GM21360 (cell line): Measurements from ENCODE around the gene CCDC152.
"Not testable (repeated sequence)": the region's sequence is repeated elsewhere in the genome, so short reads cannot be mapped to it uniquely, and the experiment has no call there.

ENCODE experiments used
- ATAC-seq: cut with Tn5 transposase; IDR thresholded peaks from one replicate; pipeline ENCODE4 v1.9.1; 2021; ENCODE audit warnings: mild to moderate bottlenecking, moderate library complexity; ENCODE audit not compliant: unreplicated experiment

CCDC152 gene, protein sequence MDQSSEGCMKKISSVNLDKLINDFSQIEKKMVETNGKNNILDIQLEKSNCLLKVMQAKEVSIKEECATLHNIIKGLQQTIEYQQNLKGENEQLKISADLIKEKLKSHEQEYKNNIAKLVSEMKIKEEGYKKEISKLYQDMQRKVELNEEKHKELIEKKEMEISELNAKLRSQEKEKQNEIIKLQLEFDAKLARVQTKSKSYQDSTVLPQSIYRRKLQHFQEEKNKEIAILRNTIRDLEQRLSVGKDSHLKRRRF

GRCh38 chr5:42756606-42757601, at the start of gene CCDC152:
Gene CCDC152, plus strand, starts transcription at chr5:42756818. Its CDS starts 2,304 bp downstream, at chr5:42759122.
- peak; percentile 95 for ATAC-seq

DNA sequence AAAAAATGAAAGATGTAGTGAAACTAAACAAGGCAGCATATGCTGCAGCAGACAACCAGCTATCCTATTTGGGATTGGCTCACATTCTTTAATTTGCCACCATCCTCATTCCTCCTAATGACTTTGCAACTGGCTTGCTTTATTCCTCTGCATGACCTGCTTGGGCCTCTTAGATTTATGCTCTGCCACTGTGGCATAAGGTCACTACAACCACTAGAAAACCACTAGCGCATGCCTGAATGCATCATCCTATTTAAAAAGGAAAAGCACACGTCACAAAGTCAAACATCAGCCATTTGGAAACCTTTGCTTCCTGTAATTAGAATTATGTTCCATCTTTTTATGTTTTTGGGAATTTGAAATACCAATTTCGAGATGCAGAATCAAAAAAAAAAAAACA, 40.8 kb upstream of the CCDC152 start:
- no peak for ATAC-seq

DNA sequence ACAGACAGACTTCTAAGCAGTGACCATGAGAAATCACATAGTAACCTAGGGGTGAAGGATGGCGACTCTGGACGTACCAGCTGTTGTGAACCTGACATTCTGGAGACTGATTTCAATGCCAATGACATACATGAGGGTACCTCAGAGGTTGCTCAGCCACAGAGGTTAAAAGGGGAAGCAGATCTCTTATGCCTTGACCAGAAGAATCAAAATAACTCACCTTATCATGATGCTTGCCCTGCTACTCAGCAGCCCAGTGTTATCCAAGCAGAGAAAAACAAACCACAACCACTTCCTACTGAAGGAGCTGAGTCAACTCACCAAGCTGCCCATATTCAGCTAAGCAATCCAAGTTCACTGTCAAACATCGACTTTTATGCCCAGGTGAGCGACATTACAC, 38.0 kb upstream of the CCDC152 start:
- ATAC-seq, result peak; percentile 89

DNA sequence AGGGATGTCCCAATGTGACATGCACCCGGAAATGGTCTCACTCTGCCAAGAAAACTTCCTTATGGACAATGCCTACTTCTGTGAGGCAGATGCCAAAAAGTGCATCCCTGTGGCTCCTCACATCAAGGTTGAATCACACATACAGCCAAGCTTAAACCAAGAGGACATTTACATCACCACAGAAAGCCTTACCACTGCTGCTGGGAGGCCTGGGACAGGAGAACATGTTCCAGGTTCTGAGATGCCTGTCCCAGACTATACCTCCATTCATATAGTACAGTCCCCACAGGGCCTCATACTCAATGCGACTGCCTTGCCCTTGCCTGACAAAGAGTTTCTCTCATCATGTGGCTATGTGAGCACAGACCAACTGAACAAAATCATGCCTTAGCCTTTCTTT, 37.6 kb upstream of the CCDC152 start:
- ATAC-seq, result peak; percentile 10

DNA sequence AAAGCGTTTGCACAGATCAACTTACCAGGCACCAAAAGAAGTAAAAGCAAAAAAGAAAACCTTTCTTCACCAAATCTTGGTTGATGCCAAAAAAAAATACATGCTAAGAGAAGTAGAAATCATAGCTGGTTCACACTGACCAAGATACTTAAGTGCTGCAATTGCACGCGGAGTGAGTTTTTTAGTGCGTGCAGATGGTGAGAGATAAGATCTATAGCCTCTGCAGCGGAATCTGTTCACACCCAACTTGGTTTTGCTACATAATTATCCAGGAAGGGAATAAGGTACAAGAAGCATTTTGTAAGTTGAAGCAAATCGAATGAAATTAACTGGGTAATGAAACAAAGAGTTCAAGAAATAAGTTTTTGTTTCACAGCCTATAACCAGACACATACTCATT, 36.4 kb upstream of the CCDC152 start:
- ATAC-seq, result no peak

- ATAC-seq, result no peak
These were observed 35.1 kb upstream of the CCDC152 start for GRCh38 chr5:42721484-42721883.

DNA sequence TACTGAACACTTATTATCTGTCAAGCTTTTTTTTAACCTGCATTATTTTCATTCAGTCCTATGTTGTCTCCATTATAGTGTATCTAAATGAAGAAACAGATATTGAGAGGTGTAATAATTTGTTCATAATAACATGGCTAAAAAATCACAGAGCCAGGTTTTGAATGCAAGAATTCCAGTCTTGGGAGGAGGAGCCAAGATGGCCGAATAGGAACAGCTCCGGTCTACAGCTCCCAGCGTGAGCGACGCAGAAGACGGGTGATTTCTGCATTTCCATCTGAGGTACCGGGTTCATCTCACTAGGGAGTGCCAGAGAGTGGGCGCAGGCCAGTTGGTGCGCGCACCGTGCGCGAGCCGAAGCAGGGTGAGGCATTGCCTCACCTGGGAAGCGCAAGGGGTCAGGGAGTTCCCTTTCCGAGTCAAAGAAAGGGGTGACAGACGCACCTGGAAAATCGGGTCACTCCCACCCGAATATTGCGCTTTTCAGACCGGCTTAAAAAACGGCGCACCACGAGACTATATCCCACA, 22.0 kb upstream of the CCDC152 start:
- ATAC-seq, result not testable (repeated sequence)

GRCh38 chr5:42740920-42741319, 15.7 kb upstream of the CCDC152 start:
- ATAC-seq, result no peak

GRCh38 chr5:42745426-42745825, 11.2 kb upstream of the CCDC152 start:
- no peak for ATAC-seq

GRCh38 chr5:42745856-42746255, 10.8 kb upstream of the CCDC152 start:
- no peak for ATAC-seq

DNA sequence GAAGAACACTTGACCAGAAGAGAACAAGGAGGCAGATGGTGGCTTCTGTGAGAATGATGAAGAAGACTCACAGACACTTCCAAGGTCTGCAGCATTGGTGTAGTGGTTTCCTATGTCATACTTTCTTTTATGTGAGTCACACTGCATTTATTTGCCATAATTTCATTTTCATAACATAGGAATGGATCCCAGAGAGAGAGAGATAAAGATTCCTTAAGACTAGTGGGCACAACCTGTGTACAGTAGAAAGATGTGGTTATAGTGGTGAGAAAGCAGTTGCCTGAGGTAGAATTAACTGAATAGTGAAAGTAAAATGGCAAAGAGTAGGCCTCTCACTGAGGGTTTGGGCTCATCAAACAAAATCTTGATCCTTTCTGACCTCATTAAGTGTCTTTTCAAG, 7.6 kb upstream of the CCDC152 start:
- ATAC-seq, result no peak

- no peak for ATAC-seq
These were observed 6.1 kb upstream of the CCDC152 start for GRCh38 chr5:42750507-42750906.

GRCh38 chr5:42751044-42751443, 5.6 kb upstream of the CCDC152 start:
- ATAC-seq, result no peak

DNA sequence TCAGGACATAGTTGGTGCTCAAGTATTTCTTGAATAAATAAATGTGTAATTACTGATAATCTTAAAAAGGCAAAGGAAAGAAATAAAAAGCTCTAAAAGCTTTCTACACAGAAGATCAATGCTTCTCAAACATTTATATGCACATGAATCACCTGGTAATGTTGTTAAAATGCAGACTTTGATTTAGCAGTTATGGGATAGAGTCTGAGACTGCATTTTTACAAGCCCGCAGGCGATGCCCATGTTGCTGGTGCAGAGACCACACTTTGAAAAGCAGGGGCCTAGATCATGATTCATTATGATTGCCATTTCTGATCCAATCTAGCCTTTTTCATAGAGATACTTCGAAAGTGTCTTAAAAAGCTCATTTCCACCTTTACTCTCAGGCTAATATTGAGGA, 3.5 kb upstream of the CCDC152 start:
- no peak for ATAC-seq

DNA sequence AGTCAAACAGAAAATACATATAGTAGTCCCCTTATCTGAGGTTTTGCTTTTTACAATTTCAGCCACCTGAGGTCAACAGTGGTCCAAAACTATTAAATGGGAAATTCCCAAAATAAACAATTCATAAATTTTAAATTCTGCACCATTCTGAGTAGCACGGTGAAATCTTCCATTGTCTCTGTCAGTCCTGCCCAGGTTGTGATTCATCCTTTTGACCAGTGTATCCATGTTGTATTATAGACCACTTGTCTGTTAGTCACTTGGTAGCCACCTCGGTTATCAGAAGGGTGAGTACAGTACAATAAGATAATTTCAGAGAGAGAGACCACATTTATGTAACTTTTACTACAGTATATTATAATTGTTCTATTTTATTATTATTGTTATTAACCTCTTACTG, 2.8 kb downstream of the CCDC152 start:
- no peak for ATAC-seq

DNA sequence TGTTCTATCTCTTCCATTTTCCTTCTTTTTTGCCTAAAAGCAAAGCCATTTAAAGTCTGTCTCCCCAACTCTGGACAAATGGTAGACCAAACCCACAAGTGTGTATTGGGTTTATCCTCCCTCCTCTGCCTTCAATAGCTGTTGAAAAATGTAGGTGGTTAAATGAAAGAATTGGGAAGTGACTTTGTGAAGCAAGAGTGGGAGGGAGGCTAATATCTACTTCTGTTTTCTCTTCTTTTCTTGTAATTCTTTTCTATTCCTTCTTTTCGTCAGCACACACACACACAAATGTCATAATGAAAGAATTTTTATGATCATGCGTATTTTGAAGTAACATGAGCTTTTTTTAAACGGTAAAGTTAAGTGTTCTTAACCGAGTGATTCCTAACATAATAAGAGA, 3.8 kb downstream of the CCDC152 start:
- ATAC-seq, result no peak

DNA sequence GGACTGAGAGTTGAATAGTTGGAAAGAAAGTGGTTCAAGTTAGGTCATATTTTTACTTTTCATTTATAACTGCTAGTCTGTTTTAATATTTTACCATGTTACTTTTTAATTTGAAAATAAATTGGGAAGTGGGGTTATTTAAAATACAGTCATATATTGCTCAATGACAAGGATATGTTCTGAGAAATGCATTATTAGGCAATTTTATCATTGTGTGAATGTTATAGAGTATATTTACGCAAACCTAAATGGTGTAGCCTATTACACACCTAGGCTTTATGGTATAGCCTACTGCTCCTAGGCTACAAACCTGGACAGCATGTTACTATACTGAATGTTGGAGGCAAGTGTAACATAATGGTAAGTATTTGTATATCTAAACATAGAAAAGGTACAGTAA, 5.2 kb downstream of the CCDC152 start:
- no peak for ATAC-seq

DNA sequence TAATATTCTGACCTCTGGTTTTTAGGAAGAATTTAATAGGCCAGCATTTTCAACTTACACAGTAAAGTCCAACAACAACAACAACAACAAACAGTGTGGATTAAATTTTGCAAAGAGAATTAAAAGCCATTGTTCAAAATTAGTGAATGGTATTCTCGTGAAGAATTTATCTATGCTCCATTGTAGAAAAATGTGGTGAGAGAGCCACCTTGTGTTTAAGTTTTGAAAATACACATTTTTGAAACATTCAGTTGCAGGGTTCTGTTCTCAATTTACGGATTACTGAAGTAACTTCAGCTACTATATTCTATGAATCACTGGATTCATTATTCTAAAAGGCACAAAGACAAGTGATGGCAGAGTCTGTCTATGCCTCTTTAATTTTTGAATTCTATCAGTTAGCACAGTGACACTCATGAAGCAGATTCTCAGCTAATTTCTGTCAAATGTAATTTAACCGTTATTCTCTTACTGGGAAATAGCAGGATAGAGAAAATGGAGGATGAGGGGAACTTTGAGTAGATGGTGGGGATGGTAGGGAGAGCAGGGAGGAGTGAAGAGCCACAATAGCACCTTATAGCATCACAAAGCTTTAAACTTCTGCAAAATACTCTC, 11.0 kb downstream of the CCDC152 start:
- ATAC-seq, result peak; percentile 64

DNA sequence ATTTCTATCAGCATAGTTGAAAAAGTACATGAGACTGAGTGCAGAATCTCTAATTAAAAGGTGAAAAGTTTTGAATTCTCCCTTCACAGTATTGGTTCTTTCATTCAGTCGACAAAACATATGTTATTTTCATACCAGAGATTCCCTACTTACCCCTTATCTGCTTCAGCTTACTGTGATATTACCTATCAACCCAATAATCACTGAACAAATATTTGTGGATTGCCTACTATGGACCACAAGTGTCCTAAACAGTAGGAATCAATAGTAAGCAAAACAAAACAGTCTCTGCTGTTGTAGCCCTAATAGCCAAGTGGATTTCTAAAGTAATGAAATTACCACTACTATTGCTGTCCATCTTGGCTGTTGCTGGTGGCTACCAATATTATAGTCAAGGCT, 11.5 kb downstream of the CCDC152 start:
- no peak for ATAC-seq

DNA sequence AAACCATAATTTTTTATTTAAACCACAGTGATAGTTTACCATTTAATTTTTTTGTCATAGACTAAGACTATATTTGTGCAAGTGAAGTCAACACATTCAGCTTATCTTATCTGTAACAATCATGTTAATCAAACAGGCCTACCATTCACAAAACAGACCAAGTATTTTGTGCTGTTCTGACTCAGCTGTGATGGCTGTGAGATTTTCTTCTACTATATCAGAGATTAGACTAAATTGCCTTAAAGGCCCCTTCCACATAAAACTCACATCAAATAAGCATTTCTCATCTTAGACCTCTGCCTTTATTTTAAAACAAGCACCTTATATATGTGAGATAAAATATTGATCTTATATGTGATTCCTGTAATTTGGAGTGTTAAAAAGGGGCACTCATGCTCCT, 13.4 kb downstream of the CCDC152 start:
- no peak for ATAC-seq

- no peak for ATAC-seq
These were observed 15.8 kb downstream of the CCDC152 start for GRCh38 chr5:42772265-42772993.
